ENCODE data around the gene DEGS2. TPM values are rescaled to one million over a fixed set of nuclear protein-coding genes. Genes with fewer than 3 reads are reported as not detected.

The DEGS2 gene
- total and polyA plus RNA-seq, 2 of the 13 experiments (the other 11 are each of a cell fraction or from before 2014, with no cell fraction given): 0.09 TPM

GRCh38 chr14:100146531-100147091, 12.8 kb downstream of the DEGS2 start (continued):
- TF ChIP-seq STAG1 (CRISPR knock-in tag; IDR thresholded peaks at IDR 0.05): peak; percentile 28; the same call in 1 of the 2 replicates
- no peak for TF ChIP-seq NFE2L1 (CRISPR knock-in tag; IDR thresholded peaks at IDR 0.05; ENCODE audit: borderline replicate concordance)
- TF ChIP-seq HNRNPL (IDR thresholded peaks at IDR 0.05; ENCODE audit: low read depth, low read length): peak; percentile 45; the same call in 1 of the 2 replicates
- TF ChIP-seq TFE3 (CRISPR knock-in tag; IDR thresholded peaks at IDR 0.05): no peak
- no peak for TF ChIP-seq ISX (CRISPR knock-in tag; conservative IDR thresholded peaks at IDR 0.05)

- Histone ChIP-seq H3K79me2 (ENCODE audit: insufficient read depth, low read length) (no peaks in the 10 kb centered on the region), H2AFZ (ENCODE audit: low read length) (no peak overlapping the region), H3K4me2 (ENCODE audit: low read depth, low read length) (peak overlapping the region; percentile 88), H3K36me3 (replicated peaks in 1 of 2; ENCODE audit: control insufficient read depth in 1 of 2, insufficient read depth in 2 of 2, low read length in 2 of 2) (no peaks in the 10 kb centered on the region), H3K9me3 (ENCODE audit: low read length) (no peaks in the 10 kb centered on the region), H4K20me1 (ENCODE audit: insufficient read depth, low read length) (no peaks in the 10 kb centered on the region), H3K9ac (ENCODE audit: insufficient read depth, low read depth, low read length) (peak overlapping the region; percentile 75), H3K4me1 (ENCODE audit: insufficient read depth, low read length) (peaks cover 60% of the 10 kb centered on the region), H3K27ac (ENCODE audit: extremely low read length, insufficient read depth, low read length) (peak overlapping the region; percentile 97), H3K27me3 (ENCODE audit: control insufficient read depth in 1 of 2, insufficient read depth in 2 of 2, low read length in 2 of 2) (0 out of 5 replicates have a peak, but pooled peaks cover 0 to 1% of the 10 kb centered on the region in 2 experiments), H3K4me3 (replicated peaks in 1 of 3; ENCODE audit: insufficient read depth in 1 of 3, low read depth in 2 of 3, low read length in 3 of 3) (peak overlapping the region; percentile 43 to 64 (median 47); a peak in 5 of 6 replicates)
- intact Hi-C loops (cut with micrococcal nuclease; ENCODE audit: unreplicated experiment): no loop called here
- CTCF ChIA-PET (ENCODE audit: low intra/inter-chr PET ratio, low total read pairs): no interaction called here
- POLR2A ChIA-PET: interaction anchor here (1.3 to 3.3 kb wide), 3 partner anchors 10 to 47 kb away, joined by 3 to 33 read pairs (median 10); no protein-coding TSS in a partner anchor
- peak; percentile 7 for ATAC-seq
- in situ Hi-C loops (cut with HindIII; ENCODE audit: extremely low pct_ligation_motif_present, low pct_unique_long_range_greater_than_20kb): no loop called here
- BruUV-seq (replicated peaks): TSS peak; percentile 72
- DNase-seq (ENCODE audit: low spot score): no peak
- 98% methylated on average over 5 of the region's 27 CpGs for WGBS (ENCODE audit: low lambda C conversion rate)
- no peak for FAIRE-seq
- 0 out of 2 replicates have a peak, but pooled peaks have one; percentile 5 for TF ChIP-seq ZNF687 (CRISPR knock-in tag; IDR thresholded peaks at IDR 0.05)
- TF ChIP-seq HMGXB3 (CRISPR knock-in tag; IDR thresholded peaks at IDR 0.05; ENCODE audit: borderline replicate concordance): no peak
These were observed 13.6 kb downstream of the DEGS2 start for GRCh38 chr14:100145682-100146464.

Data from HepG2 (cell line).